Endothelial cell (in vitro differentiated cells): ENCODE results near the gene CGB2. TPM values are rescaled to one million over a fixed set of nuclear protein-coding genes. Genes with fewer than 3 reads are reported as not detected.

ENCODE experiments used
- DNase-seq: peaks from one replicate; pipeline ENCODE4 v3.0.0; 2021; ENCODE audit warnings: low spot score
- H3K27ac Mint-ChIP-seq: one replicate; pipeline ENCODE4 v1.8.0; 2021; ENCODE audit warnings: mixed read lengths, inconsistent platforms; ENCODE audit not compliant: unreplicated experiment
- H3K27me3 Mint-ChIP-seq: one replicate; pipeline ENCODE4 v1.8.0; 2021; ENCODE audit warnings: mild to moderate bottlenecking, moderate library complexity, mixed read lengths, inconsistent platforms; ENCODE audit not compliant: unreplicated experiment
- H3K36me3 Mint-ChIP-seq: one replicate; pipeline ENCODE4 v1.8.0; 2021; ENCODE audit warnings: mild to moderate bottlenecking, low read depth, mixed read lengths, inconsistent platforms; ENCODE audit not compliant: unreplicated experiment
- H3K4me1 Mint-ChIP-seq: one replicate; pipeline ENCODE4 v1.8.0; 2021; ENCODE audit warnings: mild to moderate bottlenecking, mixed read lengths, inconsistent platforms; ENCODE audit not compliant: unreplicated experiment
- H3K4me3 Mint-ChIP-seq: one replicate; pipeline ENCODE4 v1.8.0; 2021; ENCODE audit warnings: mild to moderate bottlenecking, mixed read lengths, inconsistent platforms; ENCODE audit not compliant: unreplicated experiment
- H3K9me3 Mint-ChIP-seq: one replicate; pipeline ENCODE4 v1.8.0; 2021; ENCODE audit warnings: mixed read lengths, inconsistent platforms; ENCODE audit not compliant: unreplicated experiment
- total RNA-seq: library from RNA; stranded (reverse); fragmentation: NEBNext Ultra II Directional; extraction: Animal tissue kit (Norgen Biotek cat#: 25700); gene quantifications from one replicate; pipeline ENCODE4 v1.2.1, GENCODE V29; 2021; ENCODE audit not compliant: unreplicated experiment
- TF ChIP-seq, protein P1 (sequence below): fragments of 200-600 bp; sonication (generic); IDR thresholded peaks from one replicate; pipeline ENCODE4 v1.5.0; 2021; ENCODE audit warnings: antibody characterized with exemption; ENCODE audit not compliant: unreplicated experiment

Gene CGB2
- total RNA-seq, 1 donor from 2014 or later: not detected

DNA sequence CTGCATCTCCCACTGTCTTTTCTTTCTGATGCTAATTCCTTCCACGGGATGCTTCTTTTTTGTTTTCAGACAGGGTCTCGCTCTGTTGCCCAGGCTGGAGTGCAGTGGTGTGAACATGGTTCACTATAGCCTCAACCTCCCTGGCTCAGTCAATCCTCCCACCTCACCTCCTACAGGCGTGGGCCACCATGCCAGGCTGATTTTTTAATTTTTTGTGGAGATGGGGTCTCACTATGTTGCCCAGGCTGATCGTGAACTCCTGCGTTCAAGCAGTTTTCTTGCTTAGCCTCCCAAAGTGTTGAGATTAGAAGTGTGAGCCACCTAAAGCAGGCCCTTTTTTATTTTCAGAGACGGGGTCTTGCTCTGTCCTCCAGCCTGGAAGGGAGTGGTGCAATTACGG is 43.4 kb upstream of the CGB2 start:
- Mint-ChIP-seq H3K27ac (no peak overlapping the region), H3K27me3 (peaks cover 10% of the 10 kb centered on the region), H3K4me1 (peaks cover 11% of the 10 kb centered on the region), H3K36me3 (peaks cover 26% of the 10 kb centered on the region), H3K9me3 (no peaks in the 10 kb centered on the region), H3K4me3 (peak overlapping the region; percentile 37)
- DNase-seq: no peak
- TF ChIP-seq, protein P1, sequence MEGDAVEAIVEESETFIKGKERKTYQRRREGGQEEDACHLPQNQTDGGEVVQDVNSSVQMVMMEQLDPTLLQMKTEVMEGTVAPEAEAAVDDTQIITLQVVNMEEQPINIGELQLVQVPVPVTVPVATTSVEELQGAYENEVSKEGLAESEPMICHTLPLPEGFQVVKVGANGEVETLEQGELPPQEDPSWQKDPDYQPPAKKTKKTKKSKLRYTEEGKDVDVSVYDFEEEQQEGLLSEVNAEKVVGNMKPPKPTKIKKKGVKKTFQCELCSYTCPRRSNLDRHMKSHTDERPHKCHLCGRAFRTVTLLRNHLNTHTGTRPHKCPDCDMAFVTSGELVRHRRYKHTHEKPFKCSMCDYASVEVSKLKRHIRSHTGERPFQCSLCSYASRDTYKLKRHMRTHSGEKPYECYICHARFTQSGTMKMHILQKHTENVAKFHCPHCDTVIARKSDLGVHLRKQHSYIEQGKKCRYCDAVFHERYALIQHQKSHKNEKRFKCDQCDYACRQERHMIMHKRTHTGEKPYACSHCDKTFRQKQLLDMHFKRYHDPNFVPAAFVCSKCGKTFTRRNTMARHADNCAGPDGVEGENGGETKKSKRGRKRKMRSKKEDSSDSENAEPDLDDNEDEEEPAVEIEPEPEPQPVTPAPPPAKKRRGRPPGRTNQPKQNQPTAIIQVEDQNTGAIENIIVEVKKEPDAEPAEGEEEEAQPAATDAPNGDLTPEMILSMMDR: no peak

DNA sequence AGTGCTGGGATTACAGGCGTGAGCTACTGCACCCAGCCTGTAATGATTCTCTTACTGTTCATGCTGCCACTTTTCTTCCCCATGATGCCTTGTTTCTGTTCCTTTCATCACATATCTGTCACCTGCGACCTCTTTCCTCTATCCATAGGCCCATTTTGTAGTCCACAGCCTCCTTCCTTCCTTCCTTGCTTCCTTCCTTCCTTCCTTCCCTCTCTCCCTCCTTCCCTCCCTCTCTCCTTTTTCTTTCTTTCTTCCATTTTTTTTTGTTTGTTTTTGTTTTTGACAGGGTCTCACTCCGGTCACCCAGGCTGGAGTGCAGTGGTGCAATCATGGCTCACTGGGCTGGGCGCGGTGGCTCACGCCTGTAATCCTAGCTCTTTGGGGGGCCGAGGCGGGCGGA is 42.8 kb upstream of the CGB2 start:
- Mint-ChIP-seq H3K9me3 (no peaks in the 10 kb centered on the region), H3K36me3 (peaks cover 22% of the 10 kb centered on the region), H3K27ac (peak overlapping the region; percentile 16), H3K4me1 (peaks cover 15% of the 10 kb centered on the region), H3K4me3 (no peak overlapping the region), H3K27me3 (peaks cover 13% of the 10 kb centered on the region)
- DNase-seq: no peak
- TF ChIP-seq, protein P1: no peak

DNA sequence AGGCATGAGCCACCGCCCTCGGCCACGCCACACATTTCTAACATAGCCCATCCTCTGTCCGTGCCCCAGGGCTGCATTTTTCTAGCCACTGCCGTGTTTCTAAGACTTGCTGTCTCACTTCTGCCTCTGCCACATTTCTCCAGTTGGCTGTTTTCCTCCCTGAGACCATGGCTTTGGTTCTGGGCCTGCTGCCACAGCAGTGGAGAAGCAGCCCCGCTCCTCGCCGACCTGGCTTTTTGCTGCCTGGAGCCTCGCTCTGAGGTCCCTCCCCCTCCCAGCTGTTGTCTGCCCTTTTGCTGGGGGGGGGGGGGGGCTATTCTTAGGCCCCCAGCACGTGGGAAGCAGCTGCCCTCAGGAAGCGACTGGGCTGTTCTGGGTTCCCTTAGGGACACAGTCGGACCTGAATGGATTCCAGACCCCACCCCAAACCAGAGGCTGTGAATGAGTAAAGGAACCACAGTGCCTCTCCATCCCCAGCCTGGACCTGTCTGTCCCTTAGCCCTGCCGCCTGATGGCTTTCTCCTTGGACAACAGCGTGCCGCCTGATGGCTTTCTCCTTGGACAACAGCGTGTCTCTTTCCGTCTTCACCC is 41.9 kb upstream of the CGB2 start:
- no peaks in the 10 kb centered on the region for H3K9me3 Mint-ChIP-seq
- no peak for DNase-seq
- peaks cover 24% of the 10 kb centered on the region for H3K4me1 Mint-ChIP-seq
- TF ChIP-seq, protein P1: no peak
- peak overlapping the region; percentile 42 for H3K27ac Mint-ChIP-seq
- H3K4me3 Mint-ChIP-seq: peak overlapping the region; percentile 7
- peaks cover 22% of the 10 kb centered on the region for H3K36me3 Mint-ChIP-seq
- peaks cover 13% of the 10 kb centered on the region for H3K27me3 Mint-ChIP-seq

DNA sequence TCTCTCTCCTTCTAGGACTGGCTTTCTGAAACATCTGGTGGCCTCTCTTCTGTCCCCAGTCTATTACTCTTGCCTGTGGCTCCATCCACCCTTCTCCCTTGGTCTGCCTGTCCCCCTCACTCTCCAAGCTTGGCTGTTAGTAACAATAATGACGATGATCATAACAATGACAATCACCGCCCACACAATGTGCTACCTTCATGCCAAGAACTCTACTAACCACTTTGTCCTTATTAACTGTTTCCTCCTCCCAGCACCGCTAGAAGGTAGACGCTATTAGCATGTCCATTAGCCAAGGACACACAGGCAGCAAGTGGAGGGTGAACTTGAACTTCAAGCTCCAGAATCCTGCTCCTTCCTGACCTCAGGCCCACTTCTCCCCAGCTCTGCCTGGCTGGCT is 41.3 kb upstream of the CGB2 start:
- no peak for DNase-seq
- H3K4me1 Mint-ChIP-seq: peaks cover 29% of the 10 kb centered on the region

DNA sequence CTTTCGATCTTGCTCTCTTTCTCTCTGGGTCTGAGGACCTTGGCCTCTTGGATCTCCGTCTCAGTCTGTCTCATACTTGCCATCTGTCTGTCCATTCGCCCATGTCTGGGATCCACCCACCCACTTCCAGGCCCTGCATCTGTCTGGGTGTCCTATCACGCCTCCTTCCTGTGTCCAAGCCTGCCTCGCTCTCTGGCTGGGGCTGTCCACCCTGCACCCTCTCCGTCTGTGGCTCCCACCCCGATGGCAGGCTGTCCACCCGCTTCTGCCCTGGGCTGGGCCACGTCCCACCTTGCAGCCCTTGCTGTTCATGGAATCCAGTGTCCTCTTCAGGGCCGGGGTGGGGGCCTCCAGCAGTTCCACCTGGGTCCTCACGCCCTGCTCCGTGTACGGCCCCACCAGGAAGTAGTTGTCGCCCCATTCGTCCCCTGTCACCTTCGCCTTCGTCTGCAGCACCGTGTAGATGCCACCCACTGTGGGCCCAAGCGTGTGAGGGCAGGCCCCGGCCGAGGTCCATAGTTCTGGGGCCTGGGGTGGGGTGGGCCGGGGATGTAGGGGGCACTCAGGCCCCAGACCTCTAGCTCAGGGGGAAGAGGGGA is 40.6 kb upstream of the CGB2 start:
- Mint-ChIP-seq H3K9me3 (no peaks in the 10 kb centered on the region), H3K27ac (no peak overlapping the region), H3K36me3 (peaks cover 22% of the 10 kb centered on the region), H3K27me3 (peaks cover 13% of the 10 kb centered on the region), H3K4me1 (peaks cover 29% of the 10 kb centered on the region), H3K4me3 (peak overlapping the region; percentile 73)
- TF ChIP-seq, protein P1: no peak
- no peak for DNase-seq

More for the DNA sequence above, 41.3 kb upstream of the CGB2 start:
- Mint-ChIP-seq H3K36me3 (peaks cover 22% of the 10 kb centered on the region), H3K27ac (no peak overlapping the region), H3K9me3 (no peaks in the 10 kb centered on the region), H3K4me3 (peak overlapping the region; percentile 7), H3K27me3 (peaks cover 13% of the 10 kb centered on the region)
- TF ChIP-seq, protein P1: no peak
